Prostate gland (tissue), 2 donors: ENCODE data around the gene APOL4. TPM values are rescaled to one million over a fixed set of nuclear protein-coding genes. Genes with fewer than 3 reads are reported as not detected.

Experiments
- DNase-seq: peaks from one replicate; pipeline ENCODE4 v3.0.0-alpha.2; 2019; ENCODE audit warnings: low spot score
- H3K27ac ChIP-seq, 2 donors: fragments of 200-600 bp; sonication (generic); 2 replicates each; pipeline ENCODE4 v1.5.1; 2017 to 2019
- H3K27me3 ChIP-seq: fragments of 200-600 bp; sonication (generic); replicated peaks from 2 replicates; pipeline ENCODE4 v1.5.1; 2019; ENCODE audit not compliant: insufficient read depth
- H3K36me3 ChIP-seq, 2 donors: fragments of 200-600 bp; sonication (generic); 1 replicate in 1 of 2; 2 replicates in 1 of 2; pipeline versions ENCODE4 v1.5.1 to v1.8.1; 2017 to 2019
- H3K4me1 ChIP-seq: fragments of 200-600 bp; sonication (generic); replicated peaks from 2 replicates; pipeline ENCODE4 v1.5.1; 2019
- H3K4me3 ChIP-seq, 2 donors: fragments of 200-600 bp; sonication (generic); 2 replicates each; pipeline ENCODE4 v1.5.1; 2017 to 2019
- H3K9me3 ChIP-seq: fragments of 200-600 bp; sonication (generic); 2 replicates; pipeline ENCODE4 v1.5.1; 2017
- CTCF ChIP-seq, 4 experiments: fragments of 200-600 bp in 2 of 4; fragments of 450-650 bp in 2 of 4; sonication (generic) in 2 of 4; IDR thresholded peaks; 1 replicate in 3 of 4; 2 replicates in 1 of 4; pipeline ENCODE4 v1.5.1; 2016 to 2019; ENCODE audit warnings: antibody characterized with exemption in 4 of 4, mild to moderate bottlenecking in 2 of 4, moderate library complexity in 2 of 4
- POLR2A ChIP-seq: fragments of 450-650 bp; IDR thresholded peaks from one replicate; pipeline ENCODE4 v1.6.1; 2016; ENCODE audit warnings: antibody characterized with exemption, mild to moderate bottlenecking
- POLR2AphosphoS5 ChIP-seq: sonication (generic); formaldehyde crosslinking; IDR thresholded peaks from one replicate; pipeline ENCODE4 v1.6.1; 2017; ENCODE audit warnings: antibody characterized with exemption
- WGBS: methylation state at CpG from one replicate; pipeline ENCODE4 v1.1.5; 2018; 5-methylcytosine and 5-hydroxymethylcytosine counted together
- intact Hi-C: fragments of 100-400 bp; cut with DNase I; formaldehyde crosslinking; loops from one replicate; pipeline ENCODE4 v1.14.2; 2022
- total RNA-seq, 2 donors: library from RNA; depleted of rRNA; stranded (reverse); fragments of >200 nt; gene quantifications; one replicate each; pipeline ENCODE4 v1.1.0, GENCODE V29; 2016

The APOL4 gene
- total RNA-seq, 2 donors from 2014 or later, result 13.6 to 25.5 TPM

DNA sequence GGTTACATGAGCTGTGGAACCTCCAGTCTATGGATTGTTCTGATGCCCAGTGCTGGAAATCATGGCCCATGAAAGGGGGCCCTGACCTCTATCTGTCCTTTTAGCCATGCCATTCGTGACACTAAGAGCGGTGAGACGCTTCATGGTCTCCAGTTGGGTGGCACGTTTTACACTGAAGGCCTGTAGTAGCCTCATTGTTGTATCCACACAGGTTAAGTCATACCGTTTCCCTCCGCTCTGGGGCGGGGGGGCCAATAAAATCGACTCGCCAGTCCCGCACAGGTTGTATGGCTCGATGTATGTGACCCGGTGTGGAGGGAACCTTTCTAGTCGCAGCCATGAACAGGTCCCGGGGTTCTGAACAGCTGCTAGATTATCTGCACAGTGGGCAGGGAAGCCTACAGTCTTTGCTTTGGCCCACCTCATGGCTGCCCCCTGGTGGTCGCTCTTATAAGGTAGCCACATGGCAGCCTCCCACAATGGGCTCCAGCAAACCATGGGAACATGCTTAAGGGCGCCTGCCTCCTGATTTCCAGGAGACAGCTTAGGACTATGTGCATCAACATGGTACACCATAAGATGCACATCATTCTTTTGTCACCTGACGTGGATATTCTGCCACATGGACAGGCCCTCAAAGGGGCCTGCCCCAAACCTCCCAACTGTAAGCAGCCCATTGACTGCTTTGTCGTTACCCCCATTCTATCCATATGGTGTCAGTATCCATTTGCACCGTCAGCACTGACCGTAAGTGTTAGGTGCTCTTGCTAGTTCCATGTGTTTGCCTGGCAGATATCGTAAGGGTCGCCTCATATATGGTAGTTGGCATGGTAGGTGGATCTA is 21.4 kb downstream of the APOL4 start:
- no peaks in the 10 kb centered on the region for H3K36me3 ChIP-seq
- no peak overlapping the region for H3K27ac ChIP-seq
- 70% methylated on average over 22 of the region's 22 CpGs for WGBS
- no peaks in the 10 kb centered on the region for H3K27me3 ChIP-seq
- intact Hi-C loops, result loop anchor here (2.0 kb wide), 1 partner anchor 35 kb away; no protein-coding TSS in a partner anchor
- H3K4me3 ChIP-seq, result no peak overlapping the region
- DNase-seq, result peak; percentile 78
- no peaks in the 10 kb centered on the region for H3K4me1 ChIP-seq
- no peaks in the 10 kb centered on the region for H3K9me3 ChIP-seq
- TF ChIP-seq POLR2AphosphoS5, result peak; percentile 29
- TF ChIP-seq POLR2A, result no peak
- TF ChIP-seq CTCF (IDR thresholded peaks at IDR 0.05), result peak; percentile 78 to 87 (median 84)

- H3K36me3 ChIP-seq, result no peaks in the 10 kb centered on the region
- WGBS, result 73% methylated on average over 3 of the region's 3 CpGs
- H3K4me1 ChIP-seq, result no peaks in the 10 kb centered on the region
- intact Hi-C loops, result no loop called here
- H3K27me3 ChIP-seq, result no peaks in the 10 kb centered on the region
- DNase-seq, result no peak
- no peaks in the 10 kb centered on the region for H3K9me3 ChIP-seq
- TF ChIP-seq CTCF (IDR thresholded peaks at IDR 0.05), result no peak
- TF ChIP-seq POLR2AphosphoS5, result no peak
- H3K27ac ChIP-seq, result no peak overlapping the region
- no peak overlapping the region for H3K4me3 ChIP-seq
Measured at GRCh38 chr22:36177160-36177559, 24.4 kb downstream of the APOL4 start.

DNA sequence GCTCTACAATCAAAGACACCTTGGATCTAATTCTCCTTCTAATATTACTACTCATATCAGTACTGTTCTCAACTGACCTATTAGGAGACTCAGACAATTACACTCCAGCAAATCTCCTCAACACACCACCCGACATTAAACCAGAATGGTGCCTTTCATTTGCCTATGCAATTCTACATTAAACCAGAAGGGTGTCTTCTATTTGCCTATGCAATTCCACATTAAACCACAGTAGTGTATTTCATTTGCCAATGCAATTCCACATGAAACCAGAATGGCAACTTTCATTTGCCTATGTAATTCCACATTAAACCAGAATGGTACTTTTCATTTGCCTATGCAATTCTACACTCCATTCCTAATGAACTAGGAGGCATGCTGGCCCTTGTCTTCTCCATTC is 25.7 kb downstream of the APOL4 start:
- intact Hi-C loops, result no loop called here
- Histone ChIP-seq H3K36me3 (no peaks in the 10 kb centered on the region), H3K27ac (no peak overlapping the region), H3K4me1 (no peaks in the 10 kb centered on the region), H3K27me3 (no peaks in the 10 kb centered on the region), H3K9me3 (no peaks in the 10 kb centered on the region), H3K4me3 (no peak overlapping the region)
- DNase-seq, result no peak
- peak in 1 of 4 experiments; percentile 32 for TF ChIP-seq CTCF (IDR thresholded peaks at IDR 0.05)
- no peak for TF ChIP-seq POLR2AphosphoS5
- 45% methylated on average over 1 of the region's 1 CpG for WGBS

DNA sequence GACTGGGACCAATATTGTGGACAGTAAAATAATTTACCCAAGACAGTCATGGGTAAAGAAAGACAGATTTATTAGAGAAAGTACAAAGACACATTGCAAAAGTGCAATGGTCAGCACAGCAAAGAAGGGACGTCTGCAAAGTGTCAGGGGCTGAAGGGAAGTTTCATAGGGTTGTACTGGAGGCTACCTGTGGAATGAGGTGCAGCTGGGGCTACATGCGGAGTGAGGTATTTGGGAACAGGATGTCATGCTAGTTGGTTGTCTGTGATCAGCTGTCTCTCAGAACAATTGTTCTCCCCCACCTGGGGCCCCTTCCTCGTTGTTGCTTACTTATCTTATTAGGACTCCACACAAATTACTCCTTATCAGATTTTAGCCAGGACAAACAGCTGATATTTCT is 29.7 kb downstream of the APOL4 start:
- no peak for TF ChIP-seq POLR2A
- Histone ChIP-seq H3K36me3 (no peaks in the 10 kb centered on the region), H3K9me3 (no peaks in the 10 kb centered on the region), H3K4me3 (no peak overlapping the region), H3K27ac (no peak overlapping the region), H3K27me3 (no peaks in the 10 kb centered on the region), H3K4me1 (no peaks in the 10 kb centered on the region)
- intact Hi-C loops, result no loop called here
- WGBS, result 49% methylated on average over 3 of the region's 3 CpGs
- DNase-seq, result no peak

DNA sequence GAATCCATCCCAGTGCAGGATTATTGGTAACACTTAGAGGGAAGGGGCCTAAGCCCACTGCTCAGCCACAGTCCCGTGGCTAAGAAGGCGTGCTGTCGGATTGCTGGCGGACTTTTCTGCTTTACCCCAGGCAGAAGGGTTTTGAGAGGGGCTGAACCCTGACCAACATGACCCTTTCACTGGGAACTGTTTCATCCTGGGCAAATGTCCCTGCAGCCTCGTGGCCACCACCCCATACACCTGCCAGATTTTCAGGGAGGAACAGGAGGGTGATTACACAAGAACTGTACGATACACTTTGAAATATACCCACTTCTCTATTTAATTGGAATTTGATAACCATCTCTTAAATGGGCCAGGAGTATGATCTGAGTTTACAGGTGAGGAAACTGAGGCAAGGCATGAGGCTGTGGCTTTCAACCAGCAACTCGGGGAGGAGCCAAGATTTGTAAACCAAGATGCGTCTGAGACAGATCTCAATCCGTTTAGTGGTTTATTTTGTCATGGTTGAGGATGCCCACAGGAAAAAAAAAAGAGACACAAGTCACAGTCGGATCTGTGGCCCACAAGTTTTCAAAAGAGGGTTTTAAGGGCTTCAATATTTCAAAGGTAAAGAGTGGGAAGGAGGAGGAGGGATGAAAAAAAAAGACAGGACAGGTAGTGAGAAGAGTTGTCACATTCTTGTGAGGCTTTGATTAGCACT is 34.9 kb downstream of the APOL4 start:
- Histone ChIP-seq H3K27ac (no peak overlapping the region), H3K9me3 (no peaks in the 10 kb centered on the region), H3K36me3 (no peaks in the 10 kb centered on the region), H3K4me3 (no peak overlapping the region), H3K4me1 (no peaks in the 10 kb centered on the region), H3K27me3 (no peaks in the 10 kb centered on the region)
- no peak for DNase-seq
- TF ChIP-seq CTCF (IDR thresholded peaks at IDR 0.05) (no peak), POLR2AphosphoS5 (no peak), POLR2A (no peak)
- intact Hi-C loops, result no loop called here
- WGBS, result 78% methylated on average over 10 of the region's 10 CpGs
